GM12874 (cell line): ENCODE measurements around the gene ANO8.

ENCODE experiments used
- TF ChIP-seq, protein P1 (sequence below): IDR thresholded peaks from 2 replicates; pipeline ENCODE4 v1.5.1; 2011; ENCODE audit warnings: low read depth, mild to moderate bottlenecking, control low read depth, low read length, moderate library complexity; ENCODE audit not compliant: insufficient read depth

Gene ANO8

GRCh38 chr19:17325881-17326594, 8.6 kb downstream of the ANO8 start:
- TF ChIP-seq, protein P1, sequence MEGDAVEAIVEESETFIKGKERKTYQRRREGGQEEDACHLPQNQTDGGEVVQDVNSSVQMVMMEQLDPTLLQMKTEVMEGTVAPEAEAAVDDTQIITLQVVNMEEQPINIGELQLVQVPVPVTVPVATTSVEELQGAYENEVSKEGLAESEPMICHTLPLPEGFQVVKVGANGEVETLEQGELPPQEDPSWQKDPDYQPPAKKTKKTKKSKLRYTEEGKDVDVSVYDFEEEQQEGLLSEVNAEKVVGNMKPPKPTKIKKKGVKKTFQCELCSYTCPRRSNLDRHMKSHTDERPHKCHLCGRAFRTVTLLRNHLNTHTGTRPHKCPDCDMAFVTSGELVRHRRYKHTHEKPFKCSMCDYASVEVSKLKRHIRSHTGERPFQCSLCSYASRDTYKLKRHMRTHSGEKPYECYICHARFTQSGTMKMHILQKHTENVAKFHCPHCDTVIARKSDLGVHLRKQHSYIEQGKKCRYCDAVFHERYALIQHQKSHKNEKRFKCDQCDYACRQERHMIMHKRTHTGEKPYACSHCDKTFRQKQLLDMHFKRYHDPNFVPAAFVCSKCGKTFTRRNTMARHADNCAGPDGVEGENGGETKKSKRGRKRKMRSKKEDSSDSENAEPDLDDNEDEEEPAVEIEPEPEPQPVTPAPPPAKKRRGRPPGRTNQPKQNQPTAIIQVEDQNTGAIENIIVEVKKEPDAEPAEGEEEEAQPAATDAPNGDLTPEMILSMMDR: no peak

DNA sequence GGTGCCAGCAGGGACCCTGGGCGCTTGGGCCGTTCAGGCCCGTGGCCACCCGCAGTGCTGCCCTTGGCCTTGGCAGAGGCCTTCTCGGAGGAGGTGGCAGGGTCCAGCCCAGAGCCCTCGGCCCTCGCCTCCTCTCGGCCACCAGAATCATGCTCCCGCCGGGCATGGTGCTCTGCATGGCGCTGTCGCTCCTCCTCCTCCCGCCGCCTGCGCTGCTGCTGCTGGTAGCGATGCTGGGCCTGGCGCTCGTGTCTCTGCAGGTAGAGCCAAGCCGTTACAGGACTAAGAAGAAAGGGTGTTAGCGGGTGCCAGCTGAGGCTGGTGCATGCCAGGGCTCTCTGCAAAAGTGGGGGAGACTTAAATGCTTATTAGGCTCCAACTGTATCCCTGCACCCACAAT, 9.5 kb downstream of the ANO8 start:
- TF ChIP-seq, protein P1: no peak

DNA sequence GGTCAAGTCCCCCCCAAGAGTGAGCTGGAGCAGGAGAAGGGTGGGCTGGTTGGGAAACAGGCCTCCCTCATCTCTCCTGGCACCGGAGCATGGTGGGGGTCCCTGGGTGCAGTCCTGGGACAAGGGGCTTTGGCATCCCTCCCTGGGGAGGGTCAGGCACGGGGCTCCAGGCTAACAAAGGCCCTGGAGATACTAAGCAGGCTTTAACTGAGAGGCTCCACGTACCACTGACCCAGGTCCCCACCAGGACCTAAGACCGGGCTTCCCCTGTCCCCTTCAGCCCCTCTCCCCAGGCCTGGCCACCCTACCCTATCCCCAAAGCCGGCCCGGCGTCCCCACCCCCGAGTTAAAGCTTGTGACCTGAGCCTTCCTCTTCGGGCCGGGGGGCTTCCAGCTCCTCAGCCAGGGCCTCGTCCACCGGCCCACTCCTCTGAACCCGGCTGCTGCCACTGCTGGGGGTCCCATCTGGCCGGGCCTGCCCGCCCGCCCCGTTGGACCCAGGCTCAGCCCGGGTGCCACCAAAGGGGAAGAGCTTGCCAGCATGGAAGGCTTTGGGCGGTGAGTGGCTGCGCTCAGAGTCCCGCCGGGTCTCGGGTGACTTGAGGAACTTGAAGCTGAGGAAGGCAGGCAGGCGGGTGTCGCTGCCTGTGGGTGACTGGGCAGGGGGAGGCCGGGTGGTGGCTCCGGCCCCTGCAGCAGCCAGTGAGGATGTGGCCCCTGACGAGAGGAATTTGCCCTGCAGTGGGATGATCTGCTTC, 10.1 kb downstream of the ANO8 start:
- TF ChIP-seq, protein P1: no peak

DNA sequence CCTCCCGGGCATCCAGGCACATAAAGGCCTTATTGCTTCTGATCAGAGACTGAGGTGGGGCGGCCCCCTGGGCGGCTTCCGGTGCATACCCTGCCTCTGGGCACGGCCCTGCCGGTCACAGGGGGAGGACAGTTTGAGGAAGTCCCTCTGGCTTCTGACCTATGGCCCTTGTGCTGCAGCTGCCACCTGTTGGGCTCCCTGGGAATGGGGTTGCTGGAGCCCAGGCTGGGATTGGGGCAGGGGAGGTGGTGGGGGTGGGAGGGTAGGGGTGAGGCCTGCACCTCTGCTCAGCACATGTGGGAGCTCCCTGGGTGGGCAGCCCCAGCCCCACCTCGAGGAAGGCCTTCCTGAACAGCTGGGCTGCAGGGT, 10.7 kb downstream of the ANO8 start:
- TF ChIP-seq, protein P1: no peak

GRCh38 chr19:17323300-17323963, 11.2 kb downstream of the ANO8 start:
- TF ChIP-seq, protein P1: no peak

- TF ChIP-seq, protein P1: no peak
Observed at GRCh38 chr19:17322854-17323253, 11.8 kb downstream of the ANO8 start.
